ENCODE measurements around the gene GLIS1. TPM values are rescaled to one million over a fixed set of nuclear protein-coding genes. Genes with fewer than 3 reads are reported as not detected.

GLIS1 gene
- polyA plus RNA-seq, 1 donor (not counting 4 experiments of a cell fraction or from before 2014, with no cell fraction given) = not detected

DNA sequence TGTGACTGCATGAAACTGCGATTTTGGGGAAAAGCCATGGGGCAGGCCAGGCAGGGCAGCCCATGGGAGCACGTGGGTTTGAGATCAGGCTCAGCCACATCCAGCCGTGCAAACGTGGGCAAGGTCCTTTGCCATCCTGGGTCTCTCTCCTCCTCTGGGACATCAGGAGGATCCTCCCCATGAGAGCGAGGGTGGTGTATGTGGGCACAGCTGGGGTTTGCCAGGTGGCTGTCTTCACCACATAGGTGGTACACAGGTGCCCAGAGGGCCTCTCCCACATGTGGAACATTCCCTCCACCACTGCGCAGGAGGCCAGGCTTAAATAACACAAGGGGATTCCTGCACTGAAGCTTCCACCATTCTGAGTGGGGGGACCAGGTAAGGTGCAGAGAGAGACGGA is 143.1 kb downstream of the GLIS1 start:
- dilution Hi-C loops (cut with MboI; ENCODE audit: extremely low pct_ligation_motif_present, low sequenced_read_pairs) = no loop called here
- Histone ChIP-seq H3K79me2 (ENCODE audit: control insufficient read depth, insufficient read depth, low read length) (no peaks in the 10 kb centered on the region), H4K20me1 (ENCODE audit: control insufficient read depth, extremely low read depth, insufficient read depth, low read length) (no peaks in the 10 kb centered on the region), H3K4me2 (ENCODE audit: control insufficient read depth, extremely low read depth, insufficient read depth, low read depth, low read length) (no peak overlapping the region), H2AFZ (ENCODE audit: control insufficient read depth, low read length) (no peak overlapping the region), H3K9me1 (ENCODE audit: control insufficient read depth, extremely low read depth, insufficient read depth, low read length) (no peaks in the 10 kb centered on the region), H3K9ac (ENCODE audit: control insufficient read depth, extremely low read depth, insufficient read depth, low read length) (no peak overlapping the region), H3K4me3 (ENCODE audit: control insufficient read depth in 2 of 3, extremely low read depth in 1 of 3, insufficient read depth in 2 of 3, low read depth in 1 of 3, low read length in 3 of 3) (no peak overlapping the region), H3K27ac (ENCODE audit: control insufficient read depth, insufficient read depth, low read length) (no peak overlapping the region), H3K36me3 (ENCODE audit: control insufficient read depth in 2 of 2, extremely low read depth in 1 of 2, insufficient read depth in 2 of 2, low read length in 2 of 2) (no peaks in the 10 kb centered on the region), H3K27me3 (ENCODE audit: control insufficient read depth, extremely low read depth, insufficient read depth, low read length) (no peaks in the 10 kb centered on the region), H3K9me3 (ENCODE audit: control insufficient read depth, low read depth, low read length) (no peaks in the 10 kb centered on the region), H3K4me1 (ENCODE audit: control insufficient read depth, extremely low read depth, insufficient read depth, low read length) (no peaks in the 10 kb centered on the region)
- TF ChIP-seq, protein P1, sequence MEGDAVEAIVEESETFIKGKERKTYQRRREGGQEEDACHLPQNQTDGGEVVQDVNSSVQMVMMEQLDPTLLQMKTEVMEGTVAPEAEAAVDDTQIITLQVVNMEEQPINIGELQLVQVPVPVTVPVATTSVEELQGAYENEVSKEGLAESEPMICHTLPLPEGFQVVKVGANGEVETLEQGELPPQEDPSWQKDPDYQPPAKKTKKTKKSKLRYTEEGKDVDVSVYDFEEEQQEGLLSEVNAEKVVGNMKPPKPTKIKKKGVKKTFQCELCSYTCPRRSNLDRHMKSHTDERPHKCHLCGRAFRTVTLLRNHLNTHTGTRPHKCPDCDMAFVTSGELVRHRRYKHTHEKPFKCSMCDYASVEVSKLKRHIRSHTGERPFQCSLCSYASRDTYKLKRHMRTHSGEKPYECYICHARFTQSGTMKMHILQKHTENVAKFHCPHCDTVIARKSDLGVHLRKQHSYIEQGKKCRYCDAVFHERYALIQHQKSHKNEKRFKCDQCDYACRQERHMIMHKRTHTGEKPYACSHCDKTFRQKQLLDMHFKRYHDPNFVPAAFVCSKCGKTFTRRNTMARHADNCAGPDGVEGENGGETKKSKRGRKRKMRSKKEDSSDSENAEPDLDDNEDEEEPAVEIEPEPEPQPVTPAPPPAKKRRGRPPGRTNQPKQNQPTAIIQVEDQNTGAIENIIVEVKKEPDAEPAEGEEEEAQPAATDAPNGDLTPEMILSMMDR (optimal IDR thresholded peaks at IDR 0.05 in 1 of 3, IDR thresholded peaks at IDR 0.05 in 1 of 3, conservative IDR thresholded peaks at IDR 0.05 in 1 of 3; ENCODE audit: extremely low read depth in 1 of 3, insufficient read depth in 2 of 3, low read length in 3 of 3) = no peak
- TF ChIP-seq EZH2 (IDR thresholded peaks at IDR 0.05; ENCODE audit: low read length) = no peak
- no peak for FAIRE-seq
- DNase-seq (ENCODE audit: low read depth, low spot score) = no peak

DNA sequence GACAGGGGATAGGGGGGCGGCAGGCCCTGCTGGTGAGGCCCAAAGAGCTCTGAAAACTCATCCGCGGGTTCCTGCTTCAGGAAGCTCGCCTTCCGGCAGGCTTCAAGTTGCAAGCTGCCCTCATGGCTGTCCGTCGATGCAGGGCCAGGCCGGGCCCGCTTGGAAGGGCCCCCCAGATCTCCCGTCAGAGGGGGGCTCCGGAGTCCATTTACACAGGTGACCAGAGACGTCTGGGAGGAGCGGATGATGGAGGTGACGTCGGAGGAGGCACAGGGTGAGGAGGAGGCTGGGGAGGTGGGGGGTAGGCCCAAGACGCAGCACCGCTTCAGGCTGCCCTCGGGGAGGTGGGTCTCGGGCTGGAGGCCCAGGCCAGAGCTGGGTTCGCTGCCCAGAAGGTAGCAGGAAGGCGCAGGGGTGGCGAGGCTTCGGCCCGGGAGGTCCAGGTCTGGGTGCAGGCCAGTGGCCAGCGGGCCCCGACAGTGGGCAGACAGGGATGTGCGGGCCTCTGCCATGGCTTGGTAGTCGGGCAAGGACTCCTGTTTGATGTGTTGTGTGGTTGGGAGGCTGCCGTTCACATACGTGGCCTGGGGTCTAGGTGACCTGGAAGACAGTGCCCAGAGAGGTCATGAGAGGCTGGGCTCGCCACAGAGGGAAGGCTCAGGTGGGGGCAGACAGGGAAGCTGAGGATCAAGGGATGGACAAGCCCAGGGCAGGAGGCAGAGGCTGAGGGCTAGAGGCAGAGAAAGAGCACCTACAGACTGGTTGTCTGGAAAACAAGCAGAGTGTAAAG is 144.4 kb downstream of the GLIS1 start:
- dilution Hi-C loops (cut with MboI; ENCODE audit: extremely low pct_ligation_motif_present, low sequenced_read_pairs) = no loop called here
- Histone ChIP-seq H4K20me1 (ENCODE audit: control insufficient read depth, extremely low read depth, insufficient read depth, low read length) (no peaks in the 10 kb centered on the region), H3K4me2 (ENCODE audit: control insufficient read depth, extremely low read depth, insufficient read depth, low read depth, low read length) (no peak overlapping the region), H3K4me3 (ENCODE audit: control insufficient read depth in 2 of 3, extremely low read depth in 1 of 3, insufficient read depth in 2 of 3, low read depth in 1 of 3, low read length in 3 of 3) (no peak overlapping the region), H3K27me3 (ENCODE audit: control insufficient read depth, extremely low read depth, insufficient read depth, low read length) (peaks cover 3% of the 10 kb centered on the region), H3K4me1 (ENCODE audit: control insufficient read depth, extremely low read depth, insufficient read depth, low read length) (no peaks in the 10 kb centered on the region), H2AFZ (ENCODE audit: control insufficient read depth, low read length) (no peak overlapping the region), H3K9me3 (ENCODE audit: control insufficient read depth, low read depth, low read length) (no peaks in the 10 kb centered on the region), H3K79me2 (ENCODE audit: control insufficient read depth, insufficient read depth, low read length) (no peaks in the 10 kb centered on the region), H3K27ac (ENCODE audit: control insufficient read depth, insufficient read depth, low read length) (no peak overlapping the region), H3K9ac (ENCODE audit: control insufficient read depth, extremely low read depth, insufficient read depth, low read length) (no peak overlapping the region), H3K9me1 (ENCODE audit: control insufficient read depth, extremely low read depth, insufficient read depth, low read length) (no peaks in the 10 kb centered on the region), H3K36me3 (ENCODE audit: control insufficient read depth in 2 of 2, extremely low read depth in 1 of 2, insufficient read depth in 2 of 2, low read length in 2 of 2) (no peaks in the 10 kb centered on the region)
- no peak for TF ChIP-seq EZH2 (IDR thresholded peaks at IDR 0.05; ENCODE audit: low read length)
- TF ChIP-seq, protein P1 (optimal IDR thresholded peaks at IDR 0.05 in 1 of 3, IDR thresholded peaks at IDR 0.05 in 1 of 3, conservative IDR thresholded peaks at IDR 0.05 in 1 of 3; ENCODE audit: extremely low read depth in 1 of 3, insufficient read depth in 2 of 3, low read length in 3 of 3) = no peak
- DNase-seq (ENCODE audit: low read depth, low spot score) (no peak), FAIRE-seq (no peak)

All from keratinocyte (primary cell).